ENCODE measurements around the gene SFTPD.
"Not testable (repeated sequence)": the region's sequence is repeated elsewhere in the genome, so short reads cannot be mapped to it uniquely, and the experiment has no call there.

SFTPD gene

DNA sequence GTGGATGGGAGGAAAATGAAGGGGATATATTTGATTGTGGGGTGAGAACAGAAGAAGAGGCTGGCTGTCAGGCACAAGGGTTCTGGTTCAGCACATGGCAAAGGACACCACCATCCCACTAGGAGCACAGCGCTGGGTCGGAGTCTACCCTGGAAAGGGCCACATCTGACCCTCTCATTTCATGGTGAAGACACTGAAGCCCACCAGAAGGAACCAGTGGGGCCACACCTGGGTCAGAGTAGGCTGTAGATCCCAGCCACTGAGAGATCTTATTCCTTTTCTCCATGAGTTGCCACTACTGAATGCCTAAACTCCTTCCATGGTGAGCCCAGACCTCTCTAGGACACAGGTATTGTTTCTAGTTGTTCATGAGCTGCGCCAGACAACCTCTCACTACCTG lies 25.8 kb downstream of the SFTPD start:
- Histone ChIP-seq H3K9me3 (ENCODE audit: control insufficient read depth, insufficient read depth, low read length) (no peaks in the 10 kb centered on the region), H3K36me3 (ENCODE audit: insufficient read depth, low read length) (no peaks in the 10 kb centered on the region), H3K9ac (ENCODE audit: low read depth, low read length) (no peak overlapping the region)

DNA sequence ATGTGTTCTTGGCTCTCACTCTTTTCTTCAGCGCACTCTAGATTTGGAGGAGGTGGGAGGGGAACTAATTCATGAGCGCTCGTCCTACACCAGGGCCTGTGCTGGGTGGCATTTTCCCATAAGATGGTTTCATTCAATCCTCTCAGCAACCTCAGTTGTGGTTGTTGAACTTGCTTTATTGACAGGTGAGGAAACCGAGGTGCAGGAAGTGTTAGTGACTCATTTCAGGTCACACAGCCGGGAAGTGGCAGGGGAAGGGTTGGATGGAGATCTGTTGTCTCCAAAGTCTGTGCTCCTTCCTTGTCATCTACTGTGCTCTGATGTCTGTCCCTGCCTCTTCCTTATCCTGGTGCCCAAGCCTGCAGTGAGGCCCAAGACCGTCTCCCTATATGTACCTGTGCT lies 26.9 kb downstream of the SFTPD start:
- H3K9me3 ChIP-seq (ENCODE audit: control insufficient read depth, insufficient read depth, low read length); H3K36me3 ChIP-seq (ENCODE audit: insufficient read depth, low read length); H3K9ac ChIP-seq (ENCODE audit: low read depth, low read length); H3K4me1 ChIP-seq (ENCODE audit: insufficient read depth, low read length): not testable (repeated sequence)

More for the DNA sequence above, 25.8 kb downstream of the SFTPD start:
- no peaks in the 10 kb centered on the region for H3K4me1 ChIP-seq (ENCODE audit: insufficient read depth, low read length)

DNA sequence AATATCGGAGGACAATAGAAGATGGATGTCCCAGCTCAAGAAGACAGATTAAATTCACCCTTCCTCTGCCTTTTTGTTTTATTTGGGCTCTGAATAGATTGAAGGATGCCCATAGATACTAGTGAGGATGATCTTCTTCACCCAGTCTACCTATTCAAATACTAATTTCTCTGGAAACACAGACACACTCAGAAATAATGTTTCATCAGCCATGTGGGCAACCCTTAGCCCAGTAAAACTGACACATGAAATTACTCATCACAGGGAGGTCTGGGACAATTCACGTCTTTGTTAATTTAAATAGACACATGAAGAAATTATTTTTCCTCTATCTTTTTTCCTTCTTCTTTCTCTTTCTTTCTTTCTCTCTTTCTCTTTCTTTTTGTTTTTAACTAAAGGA lies 33.1 kb downstream of the SFTPD start:
- H3K4me1 ChIP-seq (ENCODE audit: insufficient read depth, low read length); H3K36me3 ChIP-seq (ENCODE audit: insufficient read depth, low read length); H3K9ac ChIP-seq (ENCODE audit: low read depth, low read length); H3K9me3 ChIP-seq (ENCODE audit: control insufficient read depth, insufficient read depth, low read length): not testable (repeated sequence)

DNA sequence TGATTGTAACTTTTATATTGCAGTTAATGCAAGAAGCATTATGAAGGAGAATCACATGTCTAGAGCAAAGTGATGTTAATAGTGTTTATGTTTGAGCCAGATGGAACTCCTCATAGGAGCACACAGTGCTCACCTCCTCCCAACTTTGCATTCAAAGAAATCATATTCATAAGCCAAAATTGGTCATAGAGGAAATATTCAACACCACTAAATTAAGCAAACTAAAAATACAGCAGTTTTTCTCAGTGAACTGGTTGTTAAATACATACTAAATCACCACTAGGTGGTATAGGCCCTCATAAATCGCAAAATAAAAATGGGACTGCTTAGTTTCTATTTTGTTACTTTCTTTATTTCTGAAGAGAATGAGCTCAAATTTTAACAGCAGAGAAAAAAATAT lies 34.4 kb downstream of the SFTPD start:
- not testable (repeated sequence) for H3K9ac ChIP-seq (ENCODE audit: low read depth, low read length); H3K4me1 ChIP-seq (ENCODE audit: insufficient read depth, low read length); H3K36me3 ChIP-seq (ENCODE audit: insufficient read depth, low read length); H3K9me3 ChIP-seq (ENCODE audit: control insufficient read depth, insufficient read depth, low read length)

- no peaks in the 10 kb centered on the region for H3K36me3 ChIP-seq (ENCODE audit: insufficient read depth, low read length)
- H3K9me3 ChIP-seq (ENCODE audit: control insufficient read depth, insufficient read depth, low read length) = no peaks in the 10 kb centered on the region; the same call in 1 of the 2 replicates
- no peaks in the 10 kb centered on the region for H3K4me1 ChIP-seq (ENCODE audit: insufficient read depth, low read length)
- no peak overlapping the region for H3K9ac ChIP-seq (ENCODE audit: low read depth, low read length)
Measured at GRCh38 chr10:79910836-79911235, 38.1 kb downstream of the SFTPD start.

GRCh38 chr10:79910344-79910743 lies 38.6 kb downstream of the SFTPD start:
- Histone ChIP-seq H3K36me3 (ENCODE audit: insufficient read depth, low read length) (no peaks in the 10 kb centered on the region), H3K9me3 (ENCODE audit: control insufficient read depth, insufficient read depth, low read length) (no peaks in the 10 kb centered on the region; the same call in 1 of the 2 replicates), H3K4me1 (ENCODE audit: insufficient read depth, low read length) (no peaks in the 10 kb centered on the region), H3K9ac (ENCODE audit: low read depth, low read length) (no peak overlapping the region)

GRCh38 chr10:79905322-79906314 lies 43.3 kb downstream of the SFTPD start:
- Histone ChIP-seq H3K9ac (ENCODE audit: low read depth, low read length) (peak overlapping the region; percentile 88), H3K9me3 (ENCODE audit: control insufficient read depth, insufficient read depth, low read length) (no peaks in the 10 kb centered on the region; the same call in 1 of the 2 replicates), H3K36me3 (ENCODE audit: insufficient read depth, low read length) (no peaks in the 10 kb centered on the region), H3K4me1 (ENCODE audit: insufficient read depth, low read length) (no peaks in the 10 kb centered on the region)

- Histone ChIP-seq H3K36me3 (ENCODE audit: insufficient read depth, low read length) (no peaks in the 10 kb centered on the region), H3K4me1 (ENCODE audit: insufficient read depth, low read length) (no peaks in the 10 kb centered on the region), H3K9me3 (ENCODE audit: control insufficient read depth, insufficient read depth, low read length) (no peaks in the 10 kb centered on the region), H3K9ac (ENCODE audit: low read depth, low read length) (peak overlapping the region; percentile 88)
Measured at GRCh38 chr10:79904671-79905321, 44.1 kb downstream of the SFTPD start.

- H3K9me3 ChIP-seq (ENCODE audit: control insufficient read depth, insufficient read depth, low read length); H3K4me1 ChIP-seq (ENCODE audit: insufficient read depth, low read length); H3K36me3 ChIP-seq (ENCODE audit: insufficient read depth, low read length); H3K9ac ChIP-seq (ENCODE audit: low read depth, low read length): not testable (repeated sequence)
Measured at GRCh38 chr10:79901571-79901970, 47.3 kb downstream of the SFTPD start.

DNA sequence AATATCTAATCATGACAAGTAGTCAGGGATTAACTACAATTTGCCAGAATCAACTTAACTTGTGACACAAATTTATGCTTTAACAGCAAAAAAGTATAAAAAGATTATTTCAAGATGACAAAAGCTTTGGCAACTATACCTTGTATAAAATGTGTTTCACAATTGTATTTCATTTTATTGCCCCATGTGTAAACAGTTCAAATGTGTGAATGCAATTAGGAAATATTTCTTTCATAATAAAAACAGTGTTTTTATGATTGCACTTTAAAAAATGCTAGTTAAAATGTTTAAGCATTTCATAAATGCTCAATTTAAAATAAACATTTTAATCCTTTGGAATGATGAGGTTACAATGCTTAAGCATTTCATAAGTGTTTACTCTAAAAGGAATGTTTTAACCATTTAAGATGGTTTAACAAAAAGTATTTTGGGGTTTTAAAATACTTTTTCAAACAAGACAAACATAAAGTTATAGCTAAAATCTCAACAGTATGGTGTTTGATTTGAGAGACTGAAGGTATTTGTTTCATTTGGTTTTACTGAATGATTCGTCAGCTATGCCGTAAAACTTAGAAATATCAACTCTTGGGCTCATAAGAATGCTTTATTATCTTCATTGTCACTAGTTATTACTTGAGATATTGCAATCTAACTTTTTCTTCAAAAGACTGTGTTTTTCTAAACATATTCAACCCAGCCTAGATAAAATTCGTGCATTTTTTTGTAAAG lies 50.1 kb downstream of the SFTPD start:
- Histone ChIP-seq H3K36me3 (ENCODE audit: insufficient read depth, low read length) (no peaks in the 10 kb centered on the region), H3K9ac (ENCODE audit: low read depth, low read length) (no peak overlapping the region), H3K9me3 (ENCODE audit: control insufficient read depth, insufficient read depth, low read length) (no peaks in the 10 kb centered on the region), H3K4me1 (ENCODE audit: insufficient read depth, low read length) (no peaks in the 10 kb centered on the region)

- not testable (repeated sequence) for H3K36me3 ChIP-seq (ENCODE audit: insufficient read depth, low read length); H3K4me1 ChIP-seq (ENCODE audit: insufficient read depth, low read length); H3K9ac ChIP-seq (ENCODE audit: low read depth, low read length); H3K9me3 ChIP-seq (ENCODE audit: control insufficient read depth, insufficient read depth, low read length)
Measured at GRCh38 chr10:79892896-79893295, 56.0 kb downstream of the SFTPD start.

GRCh38 chr10:79890469-79890868 lies 58.4 kb downstream of the SFTPD start:
- H3K36me3 ChIP-seq (ENCODE audit: insufficient read depth, low read length) = no peaks in the 10 kb centered on the region
- no peak overlapping the region for H3K9ac ChIP-seq (ENCODE audit: low read depth, low read length)
- no peaks in the 10 kb centered on the region for H3K4me1 ChIP-seq (ENCODE audit: insufficient read depth, low read length)
- no peaks in the 10 kb centered on the region for H3K9me3 ChIP-seq (ENCODE audit: control insufficient read depth, insufficient read depth, low read length)

GRCh38 chr10:79888984-79889383 lies 59.9 kb downstream of the SFTPD start:
- not testable (repeated sequence) for H3K9ac ChIP-seq (ENCODE audit: low read depth, low read length); H3K9me3 ChIP-seq (ENCODE audit: control insufficient read depth, insufficient read depth, low read length); H3K36me3 ChIP-seq (ENCODE audit: insufficient read depth, low read length); H3K4me1 ChIP-seq (ENCODE audit: insufficient read depth, low read length)
